Activated naive CD4-positive, alpha-beta T cell treated with anti-CD3 and anti-CD28 coated beads, Interleukin-2, amount 50 U/mL, for 16 hours (primary cell): ENCODE data around the gene TSGA10.
"Not testable (repeated sequence)": the region's sequence is repeated elsewhere in the genome, so short reads cannot be mapped to it uniquely, and the experiment has no call there.

Experiments
- DNase-seq: peaks from one replicate; pipeline ENCODE4 v3.0.0-alpha.2; 2020

TSGA10 gene

GRCh38 chr2:99152199-99152895, 2.4 kb downstream of the TSGA10 start:
- no peak for DNase-seq

DNA sequence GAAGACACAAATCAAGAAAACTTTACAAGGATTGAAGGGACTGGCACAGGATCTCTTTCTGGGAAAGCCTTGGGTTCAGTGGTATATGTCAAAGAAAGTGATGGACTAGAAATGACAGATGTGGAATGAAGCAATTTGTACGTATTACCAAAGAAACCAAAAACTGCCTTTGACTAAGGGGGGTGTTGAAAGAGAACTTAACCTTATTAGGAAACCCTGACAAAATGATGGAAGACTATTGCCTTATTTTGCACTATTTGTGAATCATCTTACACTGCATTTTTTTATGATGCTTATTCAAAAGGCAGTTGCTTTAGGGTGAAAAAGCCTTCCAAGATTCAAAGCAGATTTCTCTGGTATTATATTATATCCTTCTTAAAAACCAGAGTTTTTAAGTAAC, 4.0 kb downstream of the TSGA10 start:
- no peak for DNase-seq

DNA sequence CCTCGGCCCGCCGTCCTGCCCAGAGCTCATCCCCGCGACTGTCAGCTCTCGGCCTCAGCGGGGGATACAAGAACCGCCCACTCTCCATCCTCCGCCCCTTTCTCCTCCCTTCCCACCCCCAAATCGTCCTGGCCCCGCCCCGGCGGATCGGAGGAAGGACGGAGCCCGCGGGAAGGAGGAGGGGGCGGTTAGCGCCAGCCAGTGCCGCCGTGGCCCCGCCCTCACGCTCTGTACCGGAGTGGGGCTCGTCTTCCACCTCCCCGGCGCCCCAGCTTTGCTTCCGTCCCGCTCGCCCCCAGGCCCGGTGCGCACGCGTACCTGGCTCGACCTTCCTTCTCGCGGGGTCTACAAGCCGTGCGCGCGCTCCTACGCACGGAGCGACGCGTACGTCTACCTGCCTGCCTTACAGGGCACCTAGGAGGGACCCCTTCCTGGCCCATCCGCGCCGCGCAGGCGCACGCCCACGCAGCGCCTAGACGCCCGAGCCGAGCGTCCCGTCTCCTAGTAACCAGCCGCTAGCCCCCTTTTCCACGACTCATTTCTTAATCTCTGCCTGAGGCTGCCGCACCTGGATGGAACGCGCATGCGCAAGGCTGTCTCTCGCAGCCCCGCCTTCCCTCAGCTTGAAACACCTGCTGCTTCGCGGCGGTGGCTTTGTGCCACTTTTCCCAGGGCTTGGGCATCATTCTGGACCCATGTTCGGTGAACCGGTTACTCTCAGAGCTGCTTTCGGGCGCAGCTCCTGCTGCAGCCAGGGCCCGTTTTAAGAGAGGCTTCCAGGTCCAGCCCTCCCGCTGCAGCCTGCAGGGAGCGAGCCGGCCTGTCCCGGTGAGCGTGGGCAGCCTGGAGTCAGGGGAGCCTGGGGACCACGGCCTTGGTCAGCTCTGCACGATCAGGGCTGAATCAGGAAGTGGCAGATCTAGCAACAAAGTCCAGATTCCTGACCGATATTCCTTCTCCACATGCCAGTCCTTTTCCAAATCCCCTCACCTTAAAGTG, 13.3 kb downstream of the TSGA10 start, which contains the start of gene C2orf15:
C2orf15 (plus strand) TSS at position 598 of the 999 bp plus-strand sequence. CDS start 8,852 bp downstream, outside the sequence.
- peak; percentile 98 for DNase-seq

DNA sequence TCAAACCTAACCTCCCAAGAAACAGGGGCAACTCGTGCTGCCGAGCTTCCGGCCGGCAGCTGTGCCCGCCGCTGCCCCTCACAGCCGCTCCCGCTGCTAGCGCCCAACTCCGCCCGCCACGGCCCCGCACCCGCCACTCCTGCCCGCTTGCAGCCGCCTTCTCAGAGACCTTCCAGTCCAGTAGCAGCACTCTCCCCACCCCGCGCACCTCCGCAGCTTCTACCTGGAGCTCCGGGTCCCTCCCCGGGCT, 14.0 kb downstream of the TSGA10 start:
- no peak for DNase-seq

DNA sequence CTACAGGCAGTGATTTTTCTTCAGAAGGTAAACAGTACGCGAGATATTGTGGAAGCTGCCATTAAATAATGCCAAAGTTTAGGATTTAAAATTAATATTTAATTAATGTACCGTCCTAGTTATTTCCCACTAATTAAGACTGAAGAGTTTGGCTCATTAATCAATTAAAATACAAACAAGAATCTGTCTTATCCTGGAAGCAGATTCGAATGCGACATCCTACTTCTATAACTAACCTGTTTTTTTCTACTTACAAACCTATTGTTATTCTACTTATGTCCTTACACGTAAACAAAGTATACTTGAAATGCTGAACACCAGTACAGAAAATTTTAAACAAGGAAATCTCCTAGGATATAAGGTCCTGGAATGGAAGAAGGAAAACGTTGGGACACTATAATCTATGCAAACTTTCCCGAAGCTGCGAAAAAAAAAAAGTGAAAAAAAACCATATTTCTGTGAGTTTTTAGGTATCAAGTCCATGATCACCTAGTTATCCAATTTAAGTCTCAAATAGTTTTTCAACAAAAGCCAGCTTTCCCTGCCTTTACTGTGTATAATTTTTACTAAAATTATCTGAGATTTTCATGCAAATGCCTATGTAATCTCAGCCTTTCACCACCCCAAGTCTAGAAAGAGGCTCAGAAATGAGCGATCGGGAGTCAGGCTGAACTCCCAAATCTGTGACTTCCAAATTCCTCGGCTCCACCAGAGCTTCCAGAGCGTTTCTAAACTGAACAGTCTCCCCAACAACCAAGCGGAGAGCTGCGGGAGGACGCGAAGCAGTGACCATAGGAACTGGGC, 14.5 kb downstream of the TSGA10 start:
- DNase-seq, result no peak

DNA sequence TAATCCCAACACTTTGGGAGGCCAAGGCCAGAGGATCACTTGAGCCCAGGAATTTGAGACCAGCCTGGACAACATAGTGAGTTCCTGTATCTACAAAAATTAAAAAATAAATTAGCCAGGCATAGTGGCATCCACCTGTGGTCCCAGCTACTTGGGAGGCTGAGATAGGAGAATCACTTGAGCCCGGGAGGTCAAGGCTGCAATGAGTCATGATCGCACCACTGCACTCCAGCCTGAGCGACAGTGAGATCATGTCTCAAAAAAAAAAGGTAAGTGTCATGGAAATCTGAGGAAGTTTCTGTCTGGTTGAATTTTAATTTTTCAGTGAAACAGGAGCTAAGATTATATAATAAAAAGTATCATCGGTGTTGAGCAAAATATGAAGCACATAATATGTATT, 15.7 kb downstream of the TSGA10 start:
- DNase-seq, result no peak

- not testable (repeated sequence) for DNase-seq
Observed at GRCh38 chr2:99135044-99135556, 19.6 kb downstream of the TSGA10 start.

GRCh38 chr2:99127981-99128380, 26.8 kb downstream of the TSGA10 start:
- DNase-seq, result no peak

DNA sequence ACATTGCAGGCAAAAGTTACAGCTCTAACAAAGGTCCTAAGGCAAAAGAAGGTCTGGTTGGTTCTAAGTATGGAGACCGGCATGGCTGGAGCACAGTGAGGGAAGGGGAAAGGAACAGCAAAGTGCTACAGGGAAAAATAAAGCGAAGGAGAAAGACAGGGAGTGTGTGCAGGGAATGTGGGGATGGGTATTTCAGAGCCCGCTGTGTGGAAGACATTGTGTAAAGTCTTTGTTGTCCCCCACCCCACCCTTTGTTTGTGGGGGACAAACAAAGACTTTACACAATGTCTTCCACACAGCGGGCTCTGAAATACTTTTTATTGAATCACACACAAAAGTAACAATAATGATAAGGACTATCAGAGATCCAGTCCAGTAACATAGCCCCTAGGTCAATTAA, 42.1 kb downstream of the TSGA10 start:
- DNase-seq, result no peak

GRCh38 chr2:99111945-99112344, 42.8 kb downstream of the TSGA10 start:
- DNase-seq, result no peak

GRCh38 chr2:99111236-99111635, 43.5 kb downstream of the TSGA10 start:
- no peak for DNase-seq

- DNase-seq, result no peak
Observed at GRCh38 chr2:99106913-99107312, 47.8 kb downstream of the TSGA10 start.

DNA sequence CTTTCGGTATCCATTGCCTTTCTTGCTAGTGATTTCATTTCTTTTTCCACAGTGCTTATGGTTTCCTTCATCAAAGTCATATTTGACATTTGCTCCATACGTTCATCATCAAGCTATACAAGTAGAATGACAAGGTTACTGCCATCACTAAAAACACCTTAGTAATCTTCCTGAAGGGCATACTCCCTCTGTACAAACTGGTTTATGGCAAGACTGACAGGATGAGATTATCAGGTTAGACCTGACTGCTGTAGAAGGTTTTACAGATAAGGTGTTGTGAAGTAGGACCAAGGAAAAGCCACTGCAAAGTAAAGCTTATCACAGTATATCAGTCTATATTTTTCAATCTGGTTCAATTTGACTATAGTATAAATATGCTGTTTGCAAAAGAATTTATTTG, 50.7 kb downstream of the TSGA10 start:
- DNase-seq, result no peak

DNA sequence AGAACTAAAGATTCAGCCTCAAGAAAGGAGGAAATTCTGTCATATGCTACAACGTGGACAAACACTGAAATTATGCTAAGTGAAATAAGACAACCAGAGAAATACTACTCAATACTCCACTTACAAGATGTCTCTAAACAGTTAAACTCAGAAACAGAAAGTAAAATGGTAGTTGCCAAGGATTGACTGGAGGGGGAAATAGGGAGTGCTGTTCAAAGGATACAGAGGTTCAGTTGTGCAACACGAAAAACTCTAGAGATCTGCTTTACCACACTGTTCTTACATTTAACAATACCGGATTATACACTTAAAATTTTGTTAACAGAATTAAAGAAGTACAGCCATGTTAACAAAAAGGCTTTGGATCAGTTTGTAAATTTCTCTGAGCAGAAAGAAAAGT, 53.0 kb downstream of the TSGA10 start:
- no peak for DNase-seq

DNA sequence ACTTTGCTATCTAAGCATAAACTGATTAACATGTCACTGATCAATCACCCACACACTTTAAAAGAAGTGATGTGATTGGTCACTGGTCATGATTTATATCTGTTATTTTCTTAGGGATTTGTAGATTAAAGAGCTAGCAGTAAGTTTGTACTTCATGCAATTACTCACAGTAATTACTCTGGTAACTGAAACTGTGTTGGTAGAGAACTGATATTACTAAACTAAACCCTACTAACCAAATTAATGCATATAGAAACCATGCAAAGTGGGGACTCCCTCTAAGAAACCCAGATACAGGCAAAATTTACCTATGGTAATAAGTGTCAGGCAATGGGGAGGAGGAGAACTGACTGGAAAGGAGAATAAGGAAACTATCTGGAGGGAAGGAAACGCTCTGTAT, 58.0 kb downstream of the TSGA10 start:
- no peak for DNase-seq

GRCh38 chr2:99088017-99088416, 66.7 kb downstream of the TSGA10 start:
- DNase-seq, result no peak

DNA sequence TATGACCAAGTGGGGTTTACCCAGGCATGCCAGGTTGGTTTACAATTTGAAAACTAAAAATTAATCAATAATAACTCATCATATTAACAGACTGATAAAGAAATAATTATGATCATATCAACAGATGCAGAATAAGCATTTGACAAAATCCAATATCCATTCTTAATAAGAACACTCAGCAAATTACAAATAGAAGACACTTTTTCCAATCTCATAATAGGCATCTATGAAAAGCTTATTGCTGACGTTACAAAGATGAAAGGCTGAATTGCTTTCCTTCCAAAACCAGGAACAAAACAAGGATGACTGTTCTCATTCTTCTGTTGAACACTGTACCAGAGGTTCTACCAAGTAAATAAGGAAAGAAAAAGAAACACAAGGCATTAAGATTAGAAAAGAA, 68.4 kb downstream of the TSGA10 start:
- no peak for DNase-seq

- DNase-seq, result peak; percentile 14
Observed at GRCh38 chr2:99085421-99085820, 69.3 kb downstream of the TSGA10 start.

DNA sequence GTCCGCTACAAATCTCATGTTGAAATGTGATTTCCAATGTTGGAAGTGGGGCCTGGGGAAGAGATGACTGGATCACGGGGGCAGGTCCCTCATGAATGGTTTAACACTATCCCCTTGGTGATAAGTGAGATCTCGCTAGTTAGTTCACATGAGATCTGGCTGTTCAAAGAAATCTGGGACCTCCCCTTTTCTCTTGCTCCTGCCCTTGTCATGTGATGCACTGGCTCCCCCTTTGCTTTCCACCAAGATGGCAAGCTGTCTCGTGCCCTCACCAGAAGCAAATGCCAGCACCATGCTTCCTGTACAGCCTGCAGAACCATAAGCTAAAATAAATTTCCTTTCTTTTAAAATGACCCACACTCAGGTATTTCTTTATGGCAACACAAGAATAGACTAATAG, 70.5 kb downstream of the TSGA10 start:
- DNase-seq, result no peak

- DNase-seq, result no peak
Observed at GRCh38 chr2:99081891-99082290, 72.9 kb downstream of the TSGA10 start.

DNA sequence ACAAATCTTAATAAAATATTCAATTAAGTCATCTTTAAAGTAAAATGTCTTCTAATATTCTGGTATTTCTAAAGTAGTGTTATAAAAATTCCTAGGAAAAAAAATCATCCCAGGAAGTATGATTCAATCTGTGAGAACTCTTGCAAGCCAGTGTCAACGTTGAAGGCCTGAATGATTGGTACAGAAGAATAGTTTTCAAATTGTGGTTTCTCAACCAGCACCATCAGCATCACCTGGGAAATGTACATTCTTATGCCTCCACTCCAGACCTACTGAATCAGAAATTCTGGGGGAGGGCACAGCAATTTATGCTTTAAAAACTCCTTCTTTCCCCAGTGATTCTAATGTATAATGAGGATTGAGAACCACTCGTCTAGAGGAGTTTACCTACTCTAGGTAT, 75.5 kb downstream of the TSGA10 start:
- no peak for DNase-seq

DNA sequence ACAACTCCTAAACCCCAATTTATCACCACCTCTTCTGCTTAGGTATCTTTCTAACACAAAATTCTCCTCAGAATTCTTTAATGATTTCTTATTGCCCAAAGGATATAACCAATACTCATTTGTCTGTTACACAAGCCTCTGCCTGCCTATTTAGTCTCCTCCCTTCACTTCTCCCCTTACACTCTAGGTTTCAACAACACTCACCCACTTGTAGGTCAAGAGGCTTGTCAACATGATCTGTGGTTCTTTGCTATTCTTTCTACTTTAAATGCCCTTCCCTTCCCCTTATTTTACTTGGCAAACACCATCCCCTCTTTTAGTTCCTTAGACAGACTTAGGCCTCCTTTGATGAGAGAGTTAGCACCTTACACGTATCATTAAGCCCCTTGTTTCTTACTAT, 82.2 kb downstream of the TSGA10 start:
- no peak for DNase-seq
